Neuronal stem cell (in vitro differentiated cells): ENCODE measurements around the gene KCNH4.
A peak's percentile ranks its signal among the peaks of the same experiment; 100 is the strongest.

ENCODE experiments used
- DNase-seq: peaks from one replicate; pipeline ENCODE4 v3.0.0-alpha.2; 2013; ENCODE audit warnings: low spot score
- H2AFZ ChIP-seq: one replicate; pipeline ENCODE4 v1.6.1; 2013; ENCODE audit warnings: mild to moderate bottlenecking, low read length, inconsistent platforms
- H2AK5ac ChIP-seq: 2 replicates; pipeline ENCODE4 v1.6.1; 2013; ENCODE audit warnings: low read depth, mild to moderate bottlenecking, inconsistent platforms, low read length, moderate library complexity, mixed read lengths
- H2BK120ac ChIP-seq: 2 replicates; pipeline ENCODE4 v1.6.1; 2013; ENCODE audit warnings: low read depth, mild to moderate bottlenecking, inconsistent platforms, low read length, moderate library complexity, mixed read lengths
- H2BK12ac ChIP-seq: one replicate; pipeline ENCODE4 v1.6.1; 2013; ENCODE audit warnings: low read length, inconsistent platforms
- H2BK15ac ChIP-seq: 2 replicates; pipeline ENCODE4 v1.6.1; 2013; ENCODE audit warnings: mild to moderate bottlenecking, low read length, inconsistent platforms, mixed read lengths
- H2BK5ac ChIP-seq: one replicate; pipeline ENCODE4 v1.6.1; 2013; ENCODE audit warnings: inconsistent platforms, mild to moderate bottlenecking, low read length, moderate library complexity
- H3K14ac ChIP-seq: one replicate; pipeline ENCODE4 v1.6.1; 2013; ENCODE audit warnings: low read length, inconsistent platforms
- H3K18ac ChIP-seq: 2 replicates; pipeline ENCODE4 v1.6.1; 2013; ENCODE audit warnings: low read length, inconsistent platforms
- H3K23ac ChIP-seq: 2 replicates; pipeline ENCODE4 v1.6.1; 2013; ENCODE audit warnings: low read depth, mild to moderate bottlenecking, mixed read lengths, low read length, inconsistent platforms; ENCODE audit not compliant: poor library complexity
- H3K27ac ChIP-seq: replicated peaks from 3 replicates; pipeline ENCODE4 v1.5.1; 2013; ENCODE audit warnings: low read length, inconsistent platforms
- H3K27me3 ChIP-seq, 3 experiments: 2 replicates each; pipeline ENCODE4 v1.6.1; 2013; ENCODE audit warnings: low read length in 3 of 3, mild to moderate bottlenecking in 2 of 3, inconsistent platforms in 1 of 3, low read depth in 1 of 3, mixed read lengths in 1 of 3, moderate library complexity in 1 of 3; ENCODE audit not compliant: control insufficient read depth in 3 of 3, insufficient read depth in 3 of 3
- H3K36me3 ChIP-seq, 2 donors: replicated peaks in 1 of 2; 2 replicates each; pipeline ENCODE4 v1.6.1; 2013; ENCODE audit warnings: low read length in 2 of 2; ENCODE audit not compliant: control insufficient read depth in 2 of 2, insufficient read depth in 2 of 2
- H3K4ac ChIP-seq: 2 replicates; pipeline ENCODE4 v1.6.1; 2013; ENCODE audit warnings: inconsistent platforms, mild to moderate bottlenecking, low read length, moderate library complexity
- H3K4me1 ChIP-seq, 2 donors: 1 replicate in 1 of 2; 2 replicates in 1 of 2; pipeline ENCODE4 v1.6.1; 2013; ENCODE audit warnings: low read length in 2 of 2, low read depth in 1 of 2; ENCODE audit not compliant: control insufficient read depth in 2 of 2, insufficient read depth in 1 of 2
- H3K4me2 ChIP-seq: one replicate; pipeline ENCODE4 v1.6.1; 2013; ENCODE audit warnings: mild to moderate bottlenecking, low read length, inconsistent platforms; ENCODE audit not compliant: insufficient read depth, poor library complexity, severe bottlenecking
- H3K4me3 ChIP-seq, 2 donors: 2 replicates each; pipeline ENCODE4 v1.5.1; 2013; ENCODE audit warnings: low read length in 2 of 2, mild to moderate bottlenecking in 2 of 2, inconsistent platforms in 1 of 2, moderate library complexity in 1 of 2
- H3K79me1 ChIP-seq: one replicate; pipeline ENCODE4 v1.6.1; 2013; ENCODE audit warnings: low read depth, mild to moderate bottlenecking, inconsistent platforms, low read length, moderate library complexity
- H3K9ac ChIP-seq: one replicate; pipeline ENCODE4 v1.6.1; 2013; ENCODE audit warnings: mild to moderate bottlenecking, low read depth, low read length, inconsistent platforms; ENCODE audit not compliant: poor library complexity
- H3K9me3 ChIP-seq, 2 donors: replicated peaks in 1 of 2; 2 replicates each; pipeline versions ENCODE3 to v1.6.1; 2013; ENCODE audit warnings: low read length in 2 of 2, mild to moderate bottlenecking in 2 of 2, inconsistent platforms in 1 of 2, low read depth in 1 of 2, mixed read lengths in 1 of 2, moderate library complexity in 1 of 2; ENCODE audit not compliant: control insufficient read depth in 2 of 2, insufficient read depth in 1 of 2
- H4K8ac ChIP-seq: one replicate; pipeline ENCODE4 v1.6.1; 2013; ENCODE audit warnings: low read depth, mild to moderate bottlenecking, inconsistent platforms, low read length, moderate library complexity
- H4K91ac ChIP-seq: one replicate; pipeline ENCODE4 v1.6.1; 2013; ENCODE audit warnings: low read length, low read depth, mild to moderate bottlenecking, inconsistent platforms; ENCODE audit not compliant: poor library complexity
- WGBS, 2 donors: extraction: QIAGEN DNeasy Blood & Tissue Kit; methylation state at CpG; one replicate each; pipeline ENCODE4 v1.1.7; 2013; ENCODE audit warnings: missing lambda C conversion rate in 2 of 2, mixed read lengths in 1 of 2; ENCODE audit not compliant: insufficient read length in 2 of 2, insufficient replicate concordance in 1 of 2; ENCODE audit errors: extremely low coverage in 2 of 2; 5-methylcytosine and 5-hydroxymethylcytosine counted together

The KCNH4 gene

DNA sequence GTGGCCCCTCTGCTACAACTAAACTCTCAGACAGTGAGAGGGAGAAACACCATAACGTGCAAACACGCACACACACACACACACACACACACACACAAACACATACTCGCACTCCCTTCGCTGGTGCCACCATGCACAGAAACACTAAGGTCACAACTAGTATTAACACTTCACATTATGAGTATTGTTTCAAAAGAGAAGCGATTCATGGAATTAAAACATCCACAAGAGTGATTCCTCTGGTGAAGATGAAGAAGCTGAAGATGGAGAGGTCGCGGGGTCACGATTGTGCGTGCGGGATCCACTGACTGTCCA, 20.5 kb upstream of the KCNH4 start:
- H3K79me1 ChIP-seq = no peaks in the 10 kb centered on the region
- H2BK15ac ChIP-seq = no peak overlapping the region
- no peak overlapping the region for H3K4ac ChIP-seq
- H2BK12ac ChIP-seq = no peak overlapping the region
- no peak overlapping the region for H2BK5ac ChIP-seq
- no peak overlapping the region for H2BK120ac ChIP-seq
- H3K4me2 ChIP-seq = no peak overlapping the region
- H4K8ac ChIP-seq = no peak overlapping the region
- no peaks in the 10 kb centered on the region for H3K4me1 ChIP-seq
- H2AFZ ChIP-seq = no peak overlapping the region
- H3K9ac ChIP-seq = no peak overlapping the region
- no peak overlapping the region for H2AK5ac ChIP-seq
- no CpG with 5 or more reads among the region's 10 CpGs for WGBS, 2 donors
- no peaks in the 10 kb centered on the region for H3K27me3 ChIP-seq
- no peak overlapping the region for H3K14ac ChIP-seq
- no peak overlapping the region for H3K4me3 ChIP-seq
- no peak overlapping the region for H4K91ac ChIP-seq
- no peaks in the 10 kb centered on the region for H3K9me3 ChIP-seq
- no peak overlapping the region for H3K23ac ChIP-seq
- DNase-seq = no peak
- H3K18ac ChIP-seq = no peak overlapping the region
- H3K27ac ChIP-seq = no peak overlapping the region
- peaks cover 28 to 77% of the 10 kb centered on the region in 2 donors for H3K36me3 ChIP-seq

DNA sequence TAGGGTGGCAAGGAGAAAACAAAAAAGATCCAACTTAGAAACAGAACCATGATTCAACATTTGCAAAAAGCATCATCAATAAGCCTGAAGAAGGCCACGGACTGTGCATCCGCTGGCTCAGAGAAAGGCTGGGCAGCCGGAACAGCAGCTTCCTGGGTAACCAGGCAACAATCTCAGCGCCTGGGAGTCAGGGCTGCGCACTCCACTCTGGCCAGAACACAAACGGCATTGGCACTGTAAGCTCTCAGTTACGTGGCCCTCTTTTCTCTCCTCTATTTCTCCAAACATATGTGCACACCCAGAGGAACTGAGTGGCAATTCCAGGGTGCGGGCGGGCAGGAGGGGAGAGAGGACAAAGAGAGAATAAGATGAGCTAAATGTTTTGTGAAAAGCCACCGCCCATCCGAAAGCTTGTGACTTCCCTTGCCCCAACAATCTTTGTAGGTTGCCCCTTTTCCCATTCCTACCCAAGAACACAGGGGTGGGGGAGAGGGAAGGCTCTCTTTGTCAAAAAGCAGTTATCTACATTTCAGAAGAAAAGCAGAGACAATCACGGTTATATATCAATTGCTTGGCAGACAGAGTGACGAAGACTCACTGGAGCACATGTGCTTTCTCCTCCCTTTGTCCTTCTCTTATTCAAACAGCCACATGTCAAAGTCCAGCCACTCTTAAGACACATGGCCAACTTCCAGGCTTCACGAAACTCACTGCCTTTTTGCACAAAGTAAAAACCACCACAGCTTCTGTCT, 19.9 kb upstream of the KCNH4 start:
- no peak overlapping the region for H2BK15ac ChIP-seq
- no peak overlapping the region for H2AK5ac ChIP-seq
- peak overlapping the region in 1 of 2 donors; percentile 15 for H3K4me3 ChIP-seq
- no peaks in the 10 kb centered on the region for H3K27me3 ChIP-seq
- no peak overlapping the region for H3K14ac ChIP-seq
- H2BK5ac ChIP-seq = no peak overlapping the region
- no peak overlapping the region for H3K4me2 ChIP-seq
- no peak overlapping the region for H3K9ac ChIP-seq
- no peak for DNase-seq
- H3K4me1 ChIP-seq = no peaks in the 10 kb centered on the region
- no peak overlapping the region for H4K8ac ChIP-seq
- peaks cover 28 to 71% of the 10 kb centered on the region in 2 donors for H3K36me3 ChIP-seq
- H3K23ac ChIP-seq = peak overlapping the region; percentile 81
- no peak overlapping the region for H2AFZ ChIP-seq
- H2BK12ac ChIP-seq = no peak overlapping the region
- H3K9me3 ChIP-seq = no peaks in the 10 kb centered on the region
- H3K4ac ChIP-seq = no peak overlapping the region
- no peak overlapping the region for H2BK120ac ChIP-seq
- no peaks in the 10 kb centered on the region for H3K79me1 ChIP-seq
- no peak overlapping the region for H3K27ac ChIP-seq
- H3K18ac ChIP-seq = no peak overlapping the region
- H4K91ac ChIP-seq = no peak overlapping the region
- no CpG with 5 or more reads among the region's 14 CpGs for WGBS, 2 donors

DNA sequence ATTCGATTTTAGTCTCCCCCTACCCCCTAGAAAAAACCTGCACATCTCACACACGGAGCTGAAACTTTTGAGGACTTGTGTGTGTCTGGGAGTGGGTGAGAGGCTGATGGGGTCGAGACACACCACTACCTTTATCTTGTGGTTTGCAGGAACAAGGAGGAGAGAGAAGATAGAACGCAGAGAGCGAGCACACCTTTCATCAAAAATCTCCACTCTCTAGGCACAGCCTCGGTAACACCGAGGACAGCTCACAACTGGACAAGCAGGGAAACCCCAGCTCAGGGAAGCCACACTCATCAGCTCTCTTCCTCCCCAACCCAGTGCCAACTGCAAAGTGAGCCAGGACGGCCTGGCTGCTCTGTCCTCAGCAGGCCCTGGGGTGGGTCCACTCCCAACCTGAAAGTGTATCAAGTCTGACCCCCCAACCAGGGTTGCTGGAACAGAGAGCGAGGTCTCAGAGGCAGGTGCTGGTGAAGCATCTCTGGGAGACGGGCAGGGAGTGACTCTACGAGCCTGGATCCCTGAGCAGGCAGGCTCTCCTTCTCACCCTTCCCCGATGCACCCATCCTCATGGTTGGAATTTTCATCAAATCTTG, 18.6 kb upstream of the KCNH4 start:
- Histone ChIP-seq H4K91ac (no peak overlapping the region), H2BK15ac (no peak overlapping the region), H3K9ac (no peak overlapping the region), H3K36me3 (peaks cover 24 to 59% of the 10 kb centered on the region in 2 donors), H3K79me1 (no peaks in the 10 kb centered on the region), H3K14ac (no peak overlapping the region), H3K4me3 (no peak overlapping the region), H3K4ac (no peak overlapping the region), H2AFZ (no peak overlapping the region), H3K4me2 (no peak overlapping the region), H3K27me3 (no peaks in the 10 kb centered on the region), H2AK5ac (no peak overlapping the region), H2BK5ac (no peak overlapping the region), H3K9me3 (no peaks in the 10 kb centered on the region), H3K4me1 (peaks cover under 1% of the 10 kb centered on the region in 2 donors), H3K23ac (no peak overlapping the region), H3K18ac (no peak overlapping the region), H3K27ac (no peak overlapping the region), H2BK12ac (no peak overlapping the region), H2BK120ac (no peak overlapping the region), H4K8ac (no peak overlapping the region)
- WGBS, 2 donors = no CpG with 5 or more reads among the region's 12 CpGs
- no peak for DNase-seq

DNA sequence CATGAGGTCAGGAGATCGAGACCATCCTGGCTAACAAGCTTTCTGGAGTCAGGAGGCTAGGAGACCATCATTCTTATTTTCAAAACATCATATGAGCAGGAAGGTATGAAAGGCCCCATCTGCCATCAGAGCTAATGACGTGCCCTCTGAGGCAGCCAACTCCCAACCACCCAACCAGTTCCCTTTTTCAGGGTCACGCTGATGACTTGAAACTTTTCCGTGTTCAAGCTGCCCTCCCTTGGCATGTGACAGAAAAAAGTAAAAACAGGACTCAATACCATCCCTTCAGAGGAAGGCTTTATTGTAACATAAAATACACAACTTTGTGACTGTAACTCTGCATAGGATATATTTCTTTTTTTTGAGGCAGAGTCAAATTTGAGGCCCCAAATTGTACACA, 18.0 kb upstream of the KCNH4 start:
- H3K4me3 ChIP-seq = no peak overlapping the region
- no peak overlapping the region for H2BK12ac ChIP-seq
- H3K4me1 ChIP-seq = peaks cover 2 to 4% of the 10 kb centered on the region in 2 donors
- H3K27me3 ChIP-seq = no peaks in the 10 kb centered on the region
- no peak overlapping the region for H3K27ac ChIP-seq
- H3K14ac ChIP-seq = no peak overlapping the region
- H2AFZ ChIP-seq = no peak overlapping the region
- no peaks in the 10 kb centered on the region for H3K9me3 ChIP-seq
- no peak overlapping the region for H4K8ac ChIP-seq
- no peak overlapping the region for H3K4me2 ChIP-seq
- no peak overlapping the region for H3K4ac ChIP-seq
- H2BK5ac ChIP-seq = no peak overlapping the region
- no CpG with 5 or more reads among the region's 4 CpGs for WGBS, 2 donors
- DNase-seq = no peak
- no peak overlapping the region for H3K18ac ChIP-seq
- no peak overlapping the region for H2BK120ac ChIP-seq
- no peak overlapping the region for H2AK5ac ChIP-seq
- no peak overlapping the region for H3K23ac ChIP-seq
- no peak overlapping the region for H3K9ac ChIP-seq
- H3K36me3 ChIP-seq = peaks cover 21 to 53% of the 10 kb centered on the region in 2 donors
- no peaks in the 10 kb centered on the region for H3K79me1 ChIP-seq
- no peak overlapping the region for H4K91ac ChIP-seq
- H2BK15ac ChIP-seq = no peak overlapping the region
